HEK293 (cell line): ENCODE results near the gene NPNT.

Source experiments
- ZNF221 ChIP-seq: fragments of 450-650 bp; formaldehyde crosslinking; IDR thresholded peaks from 2 replicates; pipeline ENCODE4 v1.5.1; 2017; ENCODE audit warnings: missing biosample characterization, missing genetic modification characterization, borderline replicate concordance
- ZNF274 ChIP-seq, 2 experiments: fragments of 200-500 bp in 1 of 2; fragments of 450-650 bp in 1 of 2; sonication (Bioruptor generic) in 1 of 2; formaldehyde crosslinking in 1 of 2; IDR thresholded peaks; 2 replicates each; pipeline versions ENCODE4 v1.5.1 to v1.6.1; 2014 to 2016; ENCODE audit warnings: borderline replicate concordance in 1 of 2, inconsistent platforms in 1 of 2, low read length in 1 of 2, missing biosample characterization in 1 of 2, missing genetic modification characterization in 1 of 2
- TF ChIP-seq, protein P1 (sequence below): fragments of 450-650 bp; formaldehyde crosslinking; IDR thresholded peaks from 2 replicates; pipeline ENCODE4 v1.5.1; 2016; ENCODE audit warnings: missing biosample characterization, missing genetic modification characterization

DNA sequence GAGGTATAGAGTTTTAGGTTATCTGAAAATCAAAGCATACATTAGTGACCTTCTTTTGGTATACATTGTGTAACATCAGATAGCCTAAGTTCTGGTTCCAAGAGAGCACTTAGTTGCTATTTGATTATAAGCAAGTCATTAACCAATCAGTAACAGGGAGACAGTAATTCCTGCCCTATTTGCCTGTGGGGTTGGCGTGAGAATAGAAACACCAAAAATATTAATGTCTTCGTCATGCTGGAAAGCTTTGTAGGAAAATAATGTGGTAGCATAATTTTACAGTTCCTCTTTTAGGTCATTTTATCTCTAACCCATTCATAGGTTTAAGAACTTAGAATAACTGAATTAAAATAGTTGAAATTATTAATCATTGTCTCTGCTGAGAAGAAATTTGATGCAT is 37.8 kb downstream of the NPNT start:
- TF ChIP-seq, protein P1, sequence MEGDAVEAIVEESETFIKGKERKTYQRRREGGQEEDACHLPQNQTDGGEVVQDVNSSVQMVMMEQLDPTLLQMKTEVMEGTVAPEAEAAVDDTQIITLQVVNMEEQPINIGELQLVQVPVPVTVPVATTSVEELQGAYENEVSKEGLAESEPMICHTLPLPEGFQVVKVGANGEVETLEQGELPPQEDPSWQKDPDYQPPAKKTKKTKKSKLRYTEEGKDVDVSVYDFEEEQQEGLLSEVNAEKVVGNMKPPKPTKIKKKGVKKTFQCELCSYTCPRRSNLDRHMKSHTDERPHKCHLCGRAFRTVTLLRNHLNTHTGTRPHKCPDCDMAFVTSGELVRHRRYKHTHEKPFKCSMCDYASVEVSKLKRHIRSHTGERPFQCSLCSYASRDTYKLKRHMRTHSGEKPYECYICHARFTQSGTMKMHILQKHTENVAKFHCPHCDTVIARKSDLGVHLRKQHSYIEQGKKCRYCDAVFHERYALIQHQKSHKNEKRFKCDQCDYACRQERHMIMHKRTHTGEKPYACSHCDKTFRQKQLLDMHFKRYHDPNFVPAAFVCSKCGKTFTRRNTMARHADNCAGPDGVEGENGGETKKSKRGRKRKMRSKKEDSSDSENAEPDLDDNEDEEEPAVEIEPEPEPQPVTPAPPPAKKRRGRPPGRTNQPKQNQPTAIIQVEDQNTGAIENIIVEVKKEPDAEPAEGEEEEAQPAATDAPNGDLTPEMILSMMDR (tag by site-specific recombination): no peak
- TF ChIP-seq ZNF221 (tag by site-specific recombination) (no peak), ZNF274 (IDR thresholded peaks at IDR 0.05; ENCODE audit: low read length) (no peak), ZNF274 (tag by site-specific recombination; IDR thresholded peaks at IDR 0.05; ENCODE audit: borderline replicate concordance) (no peak)
